HL-60 (cell line): ENCODE data around the gene GPAM.

ENCODE experiments used
- CTCF ChIP-seq: IDR thresholded peaks from one replicate; pipeline ENCODE4 v1.5.1; 2011; ENCODE audit warnings: low read length, control low read depth, inconsistent platforms; ENCODE audit not compliant: insufficient read depth
- POLR2AphosphoS5 ChIP-seq: IDR thresholded peaks from 2 replicates; pipeline ENCODE4 v1.6.1; 2012; ENCODE audit warnings: low read depth
- REST ChIP-seq: IDR thresholded peaks from 2 replicates; pipeline ENCODE4 v1.6.1; 2012; ENCODE audit warnings: low read depth; ENCODE audit not compliant: insufficient replicate concordance

- no peak for TF ChIP-seq CTCF
- TF ChIP-seq REST, result no peak
- TF ChIP-seq POLR2AphosphoS5, result no peak
Measured at GRCh38 chr10:112203328-112204076, 19.9 kb upstream of the GPAM start.
